ENCODE measurements around the gene CDKAL1.

CDKAL1 gene

DNA sequence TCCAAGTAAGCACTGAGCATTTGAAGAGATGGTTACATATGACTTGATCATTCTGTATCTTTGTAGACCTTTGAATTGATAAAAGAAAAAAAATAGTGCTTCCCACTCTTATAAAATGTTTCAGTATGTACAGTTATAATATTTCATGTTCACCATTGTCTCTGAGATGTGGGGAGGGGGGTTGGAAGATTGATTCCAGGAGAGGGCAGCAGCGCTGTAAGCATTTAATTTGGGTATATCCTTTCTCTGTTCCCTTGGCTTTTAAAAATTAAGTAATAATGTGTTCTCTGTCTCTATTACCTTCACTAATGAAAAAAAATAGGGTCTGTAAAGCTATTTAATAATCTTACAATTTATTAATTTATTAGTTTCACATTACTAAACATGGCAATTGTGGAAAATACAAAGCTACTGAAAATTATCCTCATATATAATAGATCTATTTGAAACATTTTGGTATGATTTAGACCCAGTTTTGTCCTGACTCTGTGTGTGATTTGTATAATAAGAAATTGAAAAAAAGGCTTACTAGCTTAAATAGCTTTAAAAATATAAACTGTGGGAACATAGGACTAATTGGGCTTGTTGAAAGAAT is 341.2 kb downstream of the CDKAL1 start:
- DNase-seq (ENCODE audit: low read depth in 1 of 2, low spot score in 1 of 2): no peak
- no peak overlapping the region for H3K4me3 ChIP-seq (replicated peaks; ENCODE audit: insufficient read depth, low read length)
- no peak overlapping the region for H3K27ac ChIP-seq (replicated peaks)
- TF ChIP-seq SPI1 (IDR thresholded peaks at IDR 0.05; ENCODE audit: borderline replicate concordance, low read depth): no peak
- TF ChIP-seq POLR2AphosphoS5 (IDR thresholded peaks at IDR 0.05; ENCODE audit: low read depth): no peak
- TF ChIP-seq REST (IDR thresholded peaks at IDR 0.05; ENCODE audit: insufficient replicate concordance, low read depth): no peak
- no peak for TF ChIP-seq GABPA (IDR thresholded peaks at IDR 0.05; ENCODE audit: low read depth)
- TF ChIP-seq CTCF (IDR thresholded peaks at IDR 0.05; ENCODE audit: insufficient read depth, low read length): no peak
- H3K27me3 ChIP-seq (ENCODE audit: insufficient read depth, poor library complexity, severe bottlenecking): no peaks in the 10 kb centered on the region

- TF ChIP-seq SPI1 (IDR thresholded peaks at IDR 0.05; ENCODE audit: borderline replicate concordance, low read depth) (no peak), REST (IDR thresholded peaks at IDR 0.05; ENCODE audit: insufficient replicate concordance, low read depth) (no peak), GABPA (IDR thresholded peaks at IDR 0.05; ENCODE audit: low read depth) (no peak), CTCF (IDR thresholded peaks at IDR 0.05; ENCODE audit: insufficient read depth, low read length) (no peak), POLR2AphosphoS5 (IDR thresholded peaks at IDR 0.05; ENCODE audit: low read depth) (no peak)
- Histone ChIP-seq H3K27ac (replicated peaks) (no peak overlapping the region), H3K4me3 (replicated peaks; ENCODE audit: insufficient read depth, low read length) (no peak overlapping the region), H3K27me3 (ENCODE audit: insufficient read depth, poor library complexity, severe bottlenecking) (no peaks in the 10 kb centered on the region)
- DNase-seq (ENCODE audit: low read depth in 1 of 2, low spot score in 1 of 2): no peak
Measured at GRCh38 chr6:20876036-20876435, 341.8 kb downstream of the CDKAL1 start.

GRCh38 chr6:20876561-20876960 is 342.3 kb downstream of the CDKAL1 start:
- no peak overlapping the region for H3K27ac ChIP-seq (replicated peaks)
- no peaks in the 10 kb centered on the region for H3K27me3 ChIP-seq (ENCODE audit: insufficient read depth, poor library complexity, severe bottlenecking)
- H3K4me3 ChIP-seq (replicated peaks; ENCODE audit: insufficient read depth, low read length): no peak overlapping the region
- no peak for TF ChIP-seq POLR2AphosphoS5 (IDR thresholded peaks at IDR 0.05; ENCODE audit: low read depth)
- no peak for TF ChIP-seq CTCF (IDR thresholded peaks at IDR 0.05; ENCODE audit: insufficient read depth, low read length)
- TF ChIP-seq GABPA (IDR thresholded peaks at IDR 0.05; ENCODE audit: low read depth): no peak
- no peak for TF ChIP-seq SPI1 (IDR thresholded peaks at IDR 0.05; ENCODE audit: borderline replicate concordance, low read depth)
- TF ChIP-seq REST (IDR thresholded peaks at IDR 0.05; ENCODE audit: insufficient replicate concordance, low read depth): no peak
- DNase-seq (ENCODE audit: low read depth in 1 of 2, low spot score in 1 of 2): no peak
